Common myeloid progenitor, CD34-positive (primary cell): ENCODE data around the gene CAMTA1.
"Not testable (repeated sequence)": the region's sequence is repeated elsewhere in the genome, so short reads cannot be mapped to it uniquely, and the experiment has no call there.

Experiments used
- CTCF ChIA-PET: fragments of 350-600 bp; sonication (Branson Sonifier 250); formaldehyde crosslinking; loops from one replicate; lab custom pipeline; 2021; ENCODE audit warnings: antibody characterized with exemption; lab: Charles Lee
- POLR2A ChIA-PET: fragments of 350-600 bp; sonication (Branson Sonifier 250); formaldehyde crosslinking; loops from one replicate; lab custom pipeline; 2021; ENCODE audit warnings: antibody characterized with exemption; lab: Charles Lee
- DNase-seq, 3 donors: peaks; one replicate each; pipeline versions ENCODE4 v3.0.0 to v3.0.0-alpha.2; 2013
- H3K27ac ChIP-seq, 2 experiments: 1 replicate in 1 of 2; 2 replicates in 1 of 2; pipeline ENCODE4 v1.7.0; 2013; ENCODE audit warnings: inconsistent platforms in 2 of 2, low read length in 2 of 2, mild to moderate bottlenecking in 2 of 2, low read depth in 1 of 2, moderate library complexity in 1 of 2; ENCODE audit not compliant: severe bottlenecking in 2 of 2, insufficient read depth in 1 of 2, poor library complexity in 1 of 2
- H3K27me3 ChIP-seq, 5 experiments: replicated peaks in 2 of 5; 1 replicate in 3 of 5; 2 replicates in 2 of 5; pipeline versions ENCODE4 v1.6.1 to v1.7.0; 2013; ENCODE audit warnings: low read length in 4 of 5, mild to moderate bottlenecking in 2 of 5, moderate library complexity in 2 of 5, inconsistent platforms in 1 of 5; ENCODE audit not compliant: insufficient read depth in 5 of 5, control insufficient read depth in 4 of 5
- H3K36me3 ChIP-seq, 4 experiments: 1 replicate in 2 of 4; 2 replicates in 2 of 4; pipeline versions ENCODE4 v1.6.1 to v1.7.0; 2013; ENCODE audit warnings: low read length in 3 of 4, control low read depth in 1 of 4, mild to moderate bottlenecking in 1 of 4; ENCODE audit not compliant: control insufficient read depth in 4 of 4, insufficient read depth in 4 of 4
- H3K4me1 ChIP-seq, 4 experiments: 1 replicate in 3 of 4; 2 replicates in 1 of 4; pipeline versions ENCODE4 v1.6.1 to v1.7.1; 2013; ENCODE audit warnings: low read length in 3 of 4, mild to moderate bottlenecking in 3 of 4, control low read depth in 1 of 4, inconsistent platforms in 1 of 4, moderate library complexity in 1 of 4; ENCODE audit not compliant: control insufficient read depth in 4 of 4, insufficient read depth in 4 of 4; ENCODE audit errors: control extremely low read depth in 1 of 4
- H3K4me3 ChIP-seq, 7 experiments: 1 replicate in 4 of 7; 2 replicates in 3 of 7; pipeline versions ENCODE4 v1.5.1 to v1.7.0; 2013; ENCODE audit warnings: mild to moderate bottlenecking in 7 of 7, low read length in 6 of 7, moderate library complexity in 6 of 7, inconsistent platforms in 2 of 7, low read depth in 2 of 7, control low read depth in 1 of 7; ENCODE audit not compliant: insufficient read depth in 4 of 7, control insufficient read depth in 1 of 7; ENCODE audit errors: extremely low read depth in 1 of 7
- H3K9me3 ChIP-seq, 5 experiments: 1 replicate in 4 of 5; 2 replicates in 1 of 5; pipeline versions ENCODE4 v1.6.1 to v1.7.1; 2013; ENCODE audit warnings: low read length in 4 of 5, mild to moderate bottlenecking in 2 of 5, inconsistent platforms in 1 of 5, low read depth in 1 of 5, moderate library complexity in 1 of 5; ENCODE audit not compliant: control insufficient read depth in 4 of 5, insufficient read depth in 2 of 5; ENCODE audit errors: control extremely low read depth in 1 of 5
- WGBS: methylation state at CpG from one replicate; pipeline ENCODE4 v1.1.5; 2013; ENCODE audit not compliant: insufficient coverage; 5-methylcytosine and 5-hydroxymethylcytosine counted together

CAMTA1 gene

DNA sequence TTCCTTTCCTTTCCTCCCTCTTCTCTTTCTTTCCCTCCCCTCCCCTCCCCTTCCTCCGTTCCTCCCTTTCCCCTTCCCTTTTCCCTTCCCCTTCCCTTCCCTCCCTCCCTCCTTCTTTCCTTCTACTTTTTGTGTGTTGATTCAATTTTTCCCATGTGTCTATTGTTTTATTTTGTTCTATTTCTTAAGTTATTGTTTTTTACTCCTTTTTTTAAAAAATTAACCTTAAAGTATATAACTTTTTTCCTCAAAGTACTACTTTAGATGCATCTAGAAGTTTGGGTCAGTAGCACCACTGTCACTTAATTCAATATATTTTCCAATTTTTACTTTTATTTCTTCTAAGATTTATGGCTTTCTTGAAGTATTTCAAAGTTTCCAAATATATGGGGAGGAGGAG is 537.7 kb downstream of the CAMTA1 start:
- Histone ChIP-seq H3K36me3 (no peaks in the 10 kb centered on the region), H3K4me1 (no peaks in the 10 kb centered on the region), H3K27ac (no peak overlapping the region), H3K4me3 (no peak overlapping the region), H3K27me3 (peaks cover 0 to 4% (median 0%) of the 10 kb centered on the region in 5 experiments), H3K9me3 (peaks cover 0 to 4% (median under 1%) of the 10 kb centered on the region in 5 experiments)
- CTCF ChIA-PET, result no interaction called here
- POLR2A ChIA-PET, result no interaction called here
- WGBS, result no CpG with 5 or more reads among the region's 1 CpG
- no peak for DNase-seq

- ChIA-PET POLR2A (no interaction called here), CTCF (no interaction called here)
- 93% methylated on average over 3 of the region's 3 CpGs for WGBS
- Histone ChIP-seq H3K9me3 (peaks cover 0 to 9% (median 4%) of the 10 kb centered on the region in 5 experiments), H3K27me3 (peaks cover 0 to 4% (median 0%) of the 10 kb centered on the region in 5 experiments), H3K4me3 (no peak overlapping the region), H3K27ac (no peak overlapping the region), H3K36me3 (no peaks in the 10 kb centered on the region), H3K4me1 (no peaks in the 10 kb centered on the region)
- DNase-seq, result no peak
Observed at GRCh38 chr1:7325254-7325653, 540.0 kb downstream of the CAMTA1 start.

GRCh38 chr1:7326366-7326765 is 541.1 kb downstream of the CAMTA1 start:
- ChIA-PET CTCF (no interaction called here), POLR2A (no interaction called here)
- Histone ChIP-seq H3K36me3 (no peaks in the 10 kb centered on the region), H3K4me3 (no peak overlapping the region), H3K9me3 (peaks cover 0 to 9% (median 4%) of the 10 kb centered on the region in 5 experiments), H3K4me1 (no peaks in the 10 kb centered on the region), H3K27me3 (peaks cover 0 to 4% (median 0%) of the 10 kb centered on the region in 5 experiments), H3K27ac (no peak overlapping the region)
- DNase-seq, result no peak
- WGBS, result 83% methylated on average over 2 of the region's 2 CpGs

GRCh38 chr1:7327849-7328248 is 542.6 kb downstream of the CAMTA1 start:
- DNase-seq, result no peak
- H3K36me3 ChIP-seq, result no peaks in the 10 kb centered on the region
- H3K27ac ChIP-seq, result no peak overlapping the region
- ChIA-PET POLR2A (no interaction called here), CTCF (interaction anchor here (1.0 kb wide), 1 partner anchor 17 kb away, joined by 3 read pairs; no protein-coding TSS in a partner anchor)
- peaks cover 0 to 5% (median 0%) of the 10 kb centered on the region in 5 experiments for H3K27me3 ChIP-seq
- H3K4me3 ChIP-seq, result no peak overlapping the region
- peaks cover 0 to 9% (median 4%) of the 10 kb centered on the region in 5 experiments for H3K9me3 ChIP-seq
- WGBS, result 63% methylated on average over 2 of the region's 3 CpGs
- no peaks in the 10 kb centered on the region for H3K4me1 ChIP-seq

- ChIA-PET POLR2A (no interaction called here), CTCF (no interaction called here)
- Histone ChIP-seq H3K27ac (no peak overlapping the region), H3K27me3 (peaks cover 0 to 5% (median 2%) of the 10 kb centered on the region in 5 experiments), H3K36me3 (no peaks in the 10 kb centered on the region), H3K4me1 (peaks cover 0 to 4% (median 0%) of the 10 kb centered on the region in 4 experiments), H3K4me3 (no peak overlapping the region), H3K9me3 (peaks cover 0 to 9% (median 4%) of the 10 kb centered on the region in 5 experiments)
- DNase-seq, result no peak
- 92% methylated on average over 12 of the region's 15 CpGs for WGBS
Observed at GRCh38 chr1:7329868-7330615, 544.8 kb downstream of the CAMTA1 start.

DNA sequence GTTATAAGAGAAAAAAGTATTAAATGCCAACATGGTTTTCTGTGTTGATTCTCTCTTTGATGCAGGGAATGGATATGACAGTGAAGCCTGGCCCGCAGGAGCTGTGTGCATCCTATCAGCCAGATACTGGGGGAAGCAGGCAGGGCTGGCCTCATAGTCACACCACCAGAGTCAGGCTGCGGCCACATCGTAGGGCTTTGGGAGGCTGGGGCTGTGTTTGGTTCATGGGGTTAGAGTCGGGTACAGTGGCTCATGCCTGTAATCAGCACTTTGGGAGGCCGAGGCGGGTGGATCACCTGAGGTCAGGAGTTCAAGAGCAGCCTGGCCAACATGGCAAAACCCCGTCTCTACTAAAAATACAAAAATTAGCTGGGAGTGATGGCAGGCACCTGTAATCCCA is 545.5 kb downstream of the CAMTA1 start:
- WGBS, result 100% methylated on average over 4 of the region's 7 CpGs
- DNase-seq, POLR2A ChIA-PET: not testable (repeated sequence)

DNA sequence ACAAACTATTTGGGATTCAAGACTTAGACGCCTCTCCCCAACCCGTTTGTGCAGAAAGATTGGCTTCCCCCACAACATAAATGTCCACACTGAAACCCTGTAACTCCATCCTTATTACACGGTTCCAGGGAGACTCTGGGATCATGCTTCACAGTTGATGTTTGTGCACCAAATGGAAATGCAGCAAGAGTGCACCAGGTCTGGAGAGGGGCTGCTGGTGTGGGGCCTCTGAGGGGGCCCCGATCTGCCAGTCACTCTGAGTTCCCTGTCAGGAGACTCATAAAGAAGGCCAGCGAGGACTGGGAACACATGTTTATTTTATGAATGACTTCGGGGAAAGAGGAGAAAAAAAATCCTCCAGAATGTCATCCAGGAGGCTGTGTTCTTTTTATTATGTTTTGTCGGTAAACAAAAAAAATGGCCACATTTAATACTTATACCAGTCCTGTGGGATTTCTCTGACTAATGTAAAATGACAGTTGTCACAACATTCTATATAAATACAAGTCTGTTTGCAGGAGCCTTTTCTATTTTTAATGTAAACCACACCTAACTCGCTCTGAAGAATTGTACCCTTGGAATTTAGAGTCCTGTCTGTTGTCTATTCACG is 546.8 kb downstream of the CAMTA1 start:
- ChIA-PET POLR2A (no interaction called here), CTCF (no interaction called here)
- no peak overlapping the region for H3K27ac ChIP-seq
- H3K4me3 ChIP-seq, result no peak overlapping the region
- no peaks in the 10 kb centered on the region for H3K36me3 ChIP-seq
- peaks cover 0 to 6% (median 4%) of the 10 kb centered on the region in 5 experiments for H3K9me3 ChIP-seq
- 86% methylated on average over 8 of the region's 9 CpGs for WGBS
- no peak for DNase-seq
- peaks cover 0 to 4% (median 2%) of the 10 kb centered on the region in 5 experiments for H3K27me3 ChIP-seq
- H3K4me1 ChIP-seq, result peaks cover 0 to 4% (median 0%) of the 10 kb centered on the region in 4 experiments

More for the DNA sequence above, 545.5 kb downstream of the CAMTA1 start:
- H3K27ac ChIP-seq, H3K27me3 ChIP-seq, H3K4me3 ChIP-seq, CTCF ChIA-PET, H3K4me1 ChIP-seq, H3K36me3 ChIP-seq, H3K9me3 ChIP-seq: not testable (repeated sequence)
